Ovary (tissue), 9 donors: ENCODE measurements around the gene EPHA2. TPM values are rescaled to one million over a fixed set of nuclear protein-coding genes. Genes with fewer than 3 reads are reported as not detected.

Source experiments
- DNase-seq, 5 donors: peaks; one replicate each; pipeline ENCODE4 v3.0.0-alpha.2; 2019 to 2020
- H3K27ac ChIP-seq, 2 donors: fragments of 200-600 bp; one replicate each; pipeline versions ENCODE4 v1.5.1 to v1.8.0; 2019 to 2022
- H3K27me3 ChIP-seq: fragments of 200-600 bp; one replicate; pipeline ENCODE4 v1.8.0; 2022
- H3K36me3 ChIP-seq: fragments of 200-600 bp; sonication (generic); one replicate; pipeline ENCODE4 v1.5.1; 2019
- H3K4me1 ChIP-seq: one replicate; pipeline ENCODE4 v1.8.1; 2013; ENCODE audit warnings: mild to moderate bottlenecking, moderate library complexity; ENCODE audit not compliant: insufficient read depth
- H3K4me3 ChIP-seq: fragments of 200-600 bp; sonication (generic); one replicate; pipeline ENCODE4 v1.5.1; 2017
- H3K9me3 ChIP-seq, 2 donors: fragments of 200-600 bp in 1 of 2; sonication (generic) in 1 of 2; one replicate each; pipeline versions ENCODE4 v1.5.1 to v1.8.1; 2013 to 2019; ENCODE audit warnings: mild to moderate bottlenecking in 1 of 2, moderate library complexity in 1 of 2
- CTCF ChIP-seq, 3 donors: fragments of 450-650 bp in 2 of 3; fragments of 200-600 bp in 1 of 3; IDR thresholded peaks; one replicate each; pipeline versions ENCODE4 v1.5.1 to v1.8.0; 2016 to 2022; ENCODE audit warnings: antibody characterized with exemption in 3 of 3, mild to moderate bottlenecking in 1 of 3
- EP300 ChIP-seq: sonication (generic); formaldehyde crosslinking; IDR thresholded peaks from one replicate; pipeline ENCODE4 v1.6.1; 2017; ENCODE audit warnings: antibody characterized with exemption
- POLR2A ChIP-seq: fragments of 450-650 bp; IDR thresholded peaks from one replicate; pipeline ENCODE4 v1.6.1; 2017; ENCODE audit warnings: antibody characterized with exemption, mild to moderate bottlenecking, moderate library complexity
- WGBS, 3 donors: extraction: QIAGEN DNeasy Blood & Tissue Kit in 1 of 3; methylation state at CpG; one replicate each; pipeline versions ENCODE4 v1.1.5 to v1.1.7; 2013 to 2017; 5-methylcytosine and 5-hydroxymethylcytosine counted together
- intact Hi-C, 4 donors: fragments of 100-400 bp; cut with DNase I; formaldehyde crosslinking; loops; one replicate each; pipeline versions ENCODE4 v1.11.0 to v1.15.1; 2022 to 2023
- polyA plus RNA-seq, 2 donors: library from polyadenylated mRNA; stranded (reverse); fragments of 200-250 nt in 1 of 2; fragments of 350-450 nt in 1 of 2; fragmentation: Illumina TruSeq in 1 of 2; extraction: RNeasy Lipid Tissue Mini Kit (QIAGEN cat#74804) in 1 of 2; gene quantifications; one replicate each; pipeline ENCODE4 v1.2.3, GENCODE V29; 2013 to 2014
- total RNA-seq, 7 donors: library from RNA; depleted of rRNA in 2 of 7; stranded (reverse); fragments of >200 nt in 2 of 7; fragmentation: NEBNext Ultra II Directional in 3 of 7; extraction: Animal tissue kit (Norgen Biotek cat#: 25700) in 3 of 7; gene quantifications; one replicate each; pipeline versions ENCODE4 v1.1.0 to v1.2.4, GENCODE V29; 2016 to 2023
- donor health status: DM: no; HTN: no; CAD: no; lungs with moderate emphysema.
- donor health status: DM: no; HTN: no; CAD: no.
- donor health status: Bipolar disorder and iron deficiency.
- donor health status: DM: yes; HTN: yes; CAD: no.
- donor health status: DM: no; HTN: no; CAD: no.
- donor health status: DM: yes; HTN: yes; CAD: no.

The EPHA2 gene
- total and polyA plus RNA-seq, 9 donors, result 3.8 to 40.7 (median 8.2) TPM

DNA sequence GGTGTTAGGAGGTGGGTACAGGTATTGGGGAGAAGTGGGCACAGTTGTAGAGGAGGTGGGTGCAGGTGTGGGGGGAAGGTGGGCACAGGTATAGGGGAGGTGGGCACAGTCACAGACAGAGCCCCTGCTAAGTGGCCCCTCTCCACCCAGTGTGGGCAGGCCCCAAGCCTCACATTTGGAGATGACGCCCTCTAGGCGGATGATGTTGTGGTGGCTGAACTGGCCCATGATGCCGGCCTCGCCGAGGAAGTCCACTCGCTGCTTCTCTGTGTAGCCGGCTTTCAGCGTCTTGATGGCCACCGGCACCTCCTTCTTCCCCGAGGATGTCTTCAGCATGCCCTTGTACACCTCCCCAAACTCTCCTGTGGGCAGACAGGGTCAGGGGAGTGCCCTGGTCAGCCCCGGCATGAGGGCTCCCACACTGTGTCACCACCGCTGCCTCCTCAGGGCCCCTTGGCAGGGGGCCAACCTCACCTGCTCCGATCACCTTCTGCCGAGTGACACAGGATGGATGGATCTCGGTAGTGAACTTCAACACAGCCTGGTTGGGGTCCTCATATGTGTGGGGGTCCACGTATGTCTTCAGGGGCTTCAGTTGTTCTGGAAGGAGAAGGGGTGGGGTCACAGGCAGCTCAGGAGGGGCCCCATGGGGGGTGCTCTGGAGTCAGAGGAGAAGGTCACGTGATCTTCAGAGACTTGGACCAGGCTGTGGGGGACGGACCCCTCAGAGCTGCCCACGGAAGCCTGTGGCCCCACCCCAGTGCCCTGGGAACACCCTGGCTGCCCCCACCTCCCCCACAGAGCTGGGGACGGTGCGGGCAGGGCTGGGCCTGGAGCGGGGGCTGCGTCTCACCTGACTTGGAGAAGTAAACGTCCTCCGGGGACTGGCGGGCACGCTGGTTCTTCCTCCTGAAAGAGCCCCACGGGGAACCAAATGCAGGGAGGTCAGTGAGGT lies 22.6 kb downstream of the EPHA2 start:
- no peak for TF ChIP-seq CTCF (IDR thresholded peaks at IDR 0.05)
- no peak for TF ChIP-seq EP300
- TF ChIP-seq POLR2A, result no peak
- H3K9me3 ChIP-seq, result no peaks in the 10 kb centered on the region
- DNase-seq, result peak in 1 of 5 donors; percentile 25
- WGBS, 3 donors, result 81 to 85% (median 85%) methylated on average over 28 of the region's 28 CpGs
- H3K27me3 ChIP-seq, result no peaks in the 10 kb centered on the region
- H3K4me3 ChIP-seq, result no peak overlapping the region
- intact Hi-C loops, result no loop called here
- H3K36me3 ChIP-seq, result no peaks in the 10 kb centered on the region
- H3K27ac ChIP-seq, result no peak overlapping the region
- H3K4me1 ChIP-seq, result no peaks in the 10 kb centered on the region

DNA sequence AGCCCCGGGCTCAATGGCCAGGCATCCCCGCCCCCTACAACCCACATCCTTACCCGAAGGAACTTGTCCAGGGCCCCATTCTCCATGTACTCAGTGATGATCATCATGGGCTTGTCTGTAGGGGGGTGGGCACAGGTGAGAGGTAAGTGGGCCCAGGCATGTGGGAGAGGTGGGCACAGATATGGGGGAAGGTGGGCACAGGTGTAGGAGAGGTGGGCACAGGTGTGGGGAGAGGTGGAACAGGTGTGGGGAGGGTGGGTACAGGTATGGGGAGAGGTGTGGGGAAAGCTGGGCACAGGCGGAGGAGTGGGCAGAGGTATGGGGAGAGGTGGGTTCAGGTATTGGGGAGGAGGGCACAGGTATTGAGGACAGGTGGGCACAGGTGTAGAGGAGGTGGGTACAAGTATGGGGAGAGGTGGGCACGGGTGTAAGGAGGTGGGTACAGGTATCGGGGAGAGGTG lies 23.5 kb downstream of the EPHA2 start:
- H3K36me3 ChIP-seq, result no peaks in the 10 kb centered on the region
- WGBS, 3 donors, result 83 to 87% (median 83%) methylated on average over 6 of the region's 6 CpGs
- TF ChIP-seq EP300 (no peak), POLR2A (no peak), CTCF (IDR thresholded peaks at IDR 0.05) (no peak)

DNA sequence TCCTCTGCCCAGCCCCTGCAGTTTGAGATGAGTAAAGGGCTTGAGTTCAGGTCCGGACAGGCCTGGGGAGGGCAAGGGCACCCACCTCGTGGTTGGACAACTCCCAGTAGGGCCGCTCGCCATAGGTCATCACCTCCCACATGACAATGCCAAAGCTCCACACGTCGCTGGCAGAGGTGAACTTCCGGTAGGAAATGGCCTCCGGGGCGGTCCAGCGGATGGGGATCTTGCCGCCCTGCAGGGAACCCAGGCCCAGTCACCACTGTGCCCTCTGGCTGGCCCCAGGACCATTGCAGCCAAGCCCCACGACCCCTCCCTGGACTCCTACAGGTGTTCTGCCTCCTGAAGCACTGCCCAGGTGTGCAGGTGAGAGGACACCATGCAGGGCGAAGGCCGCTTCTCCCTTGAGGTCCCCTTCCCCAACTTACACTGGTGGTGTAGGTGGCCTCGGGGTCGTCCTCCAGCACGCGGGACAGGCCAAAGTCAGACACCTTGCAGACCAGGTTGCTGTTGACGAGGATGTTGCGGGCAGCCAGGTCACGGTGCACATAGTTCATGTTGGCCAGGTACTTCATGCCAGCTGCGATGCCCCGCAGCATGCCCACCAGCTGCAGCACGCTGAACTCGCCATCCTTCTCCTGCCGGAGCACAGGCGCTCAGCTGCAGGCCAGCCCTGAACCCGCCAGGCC lies 24.1 kb downstream of the EPHA2 start:
- no peaks in the 10 kb centered on the region for H3K9me3 ChIP-seq
- 88 to 93% (median 92%) methylated on average over 26 to 28 of the region's 28 CpGs for WGBS, 3 donors

More for the DNA sequence above, 23.5 kb downstream of the EPHA2 start:
- Histone ChIP-seq H3K4me3 (no peak overlapping the region), H3K4me1 (no peaks in the 10 kb centered on the region), H3K27ac (no peak overlapping the region), H3K27me3 (no peaks in the 10 kb centered on the region), H3K9me3 (no peaks in the 10 kb centered on the region)
- DNase-seq, result peak in 1 of 5 donors; percentile 19
- intact Hi-C loops, result no loop called here

More for the DNA sequence above, 24.1 kb downstream of the EPHA2 start:
- intact Hi-C loops, result no loop called here
- Histone ChIP-seq H3K36me3 (no peaks in the 10 kb centered on the region), H3K27ac (no peak overlapping the region), H3K27me3 (no peaks in the 10 kb centered on the region), H3K4me1 (no peaks in the 10 kb centered on the region), H3K4me3 (no peak overlapping the region)
- no peak for TF ChIP-seq CTCF (IDR thresholded peaks at IDR 0.05)
- no peak for DNase-seq
